NCI-H2227 (cell line): Measurements from ENCODE around the gene BATF3.
"Not testable (repeated sequence)": the region's sequence is repeated elsewhere in the genome, so short reads cannot be mapped to it uniquely, and the experiment has no call there.

Source experiments
- DNase-seq: peaks from one replicate; lab custom pipeline; 2025; ENCODE audit not compliant: unreplicated experiment; lab: John Stamatoyannopoulos, UW

Gene BATF3

GRCh38 chr1:212699625-212700222, at the start of gene BATF3:
TSS of gene BATF3 (minus strand) at chr1:212699840. CDS start at chr1:212699762, 78 bp downstream.
- peak; percentile 43 for DNase-seq

GRCh38 chr1:212746546-212746945, 46.9 kb upstream of the BATF3 start:
- no peak for DNase-seq

- no peak for DNase-seq
Observed at GRCh38 chr1:212745303-212745702, 45.7 kb upstream of the BATF3 start.

- no peak for DNase-seq
Observed at GRCh38 chr1:212743901-212744475, 44.3 kb upstream of the BATF3 start.

- no peak for DNase-seq
Observed at GRCh38 chr1:212738330-212738729, 38.7 kb upstream of the BATF3 start.

GRCh38 chr1:212737559-212737958, 37.9 kb upstream of the BATF3 start:
- DNase-seq: no peak

GRCh38 chr1:212733109-212733508, 33.5 kb upstream of the BATF3 start:
- DNase-seq: no peak

GRCh38 chr1:212731630-212732029, 32.0 kb upstream of the BATF3 start:
- DNase-seq: no peak

- peak; percentile 34 for DNase-seq
Observed at GRCh38 chr1:212728606-212729005, 29.0 kb upstream of the BATF3 start.

- no peak for DNase-seq
Observed at GRCh38 chr1:212727386-212728181, 27.9 kb upstream of the BATF3 start.

GRCh38 chr1:212724679-212725078, 25.0 kb upstream of the BATF3 start:
- DNase-seq: not testable (repeated sequence)

GRCh38 chr1:212722270-212722957, 22.8 kb upstream of the BATF3 start:
- DNase-seq: no peak

- DNase-seq: no peak
Observed at GRCh38 chr1:212721388-212722247, 22.0 kb upstream of the BATF3 start.

GRCh38 chr1:212719633-212720032, 20.0 kb upstream of the BATF3 start:
- DNase-seq: no peak

- peak; percentile 16 for DNase-seq
Observed at GRCh38 chr1:212718499-212718898, 18.9 kb upstream of the BATF3 start.

GRCh38 chr1:212716161-212716560, 16.5 kb upstream of the BATF3 start:
- no peak for DNase-seq

GRCh38 chr1:212713465-212714136, 14.0 kb upstream of the BATF3 start:
- no peak for DNase-seq

- no peak for DNase-seq
Observed at GRCh38 chr1:212712451-212713303, 13.0 kb upstream of the BATF3 start.

GRCh38 chr1:212711974-212712373, 12.3 kb upstream of the BATF3 start:
- not testable (repeated sequence) for DNase-seq
